Activated naive CD8-positive, alpha-beta T cell (primary cell): ENCODE data around the gene PIK3R5.
"Not testable (repeated sequence)": the region's sequence is repeated elsewhere in the genome, so short reads cannot be mapped to it uniquely, and the experiment has no call there.

Source experiments
- H3K27ac Mint-ChIP-seq: one replicate; pipeline ENCODE4 v1.8.0; 2021; ENCODE audit warnings: mixed read lengths
- H3K27me3 Mint-ChIP-seq: one replicate; pipeline ENCODE4 v1.8.0; 2021; ENCODE audit warnings: mixed read lengths
- H3K36me3 Mint-ChIP-seq: one replicate; pipeline ENCODE4 v1.8.0; 2021; ENCODE audit warnings: mixed read lengths
- H3K4me1 Mint-ChIP-seq: one replicate; pipeline ENCODE4 v1.8.0; 2021; ENCODE audit warnings: low read depth, mixed read lengths
- H3K4me3 Mint-ChIP-seq: one replicate; pipeline ENCODE4 v1.8.0; 2021; ENCODE audit warnings: mild to moderate bottlenecking, mixed read lengths
- H3K9me3 Mint-ChIP-seq: one replicate; pipeline ENCODE4 v1.8.0; 2021; ENCODE audit warnings: low read depth, mixed read lengths

Gene PIK3R5

GRCh38 chr17:8893621-8894201 is 71.8 kb downstream of the PIK3R5 start:
- no peak overlapping the region for H3K4me3 Mint-ChIP-seq
- H3K4me1 Mint-ChIP-seq: peaks cover 49% of the 10 kb centered on the region
- H3K27ac Mint-ChIP-seq: no peak overlapping the region
- no peaks in the 10 kb centered on the region for H3K27me3 Mint-ChIP-seq
- no peaks in the 10 kb centered on the region for H3K9me3 Mint-ChIP-seq
- H3K36me3 Mint-ChIP-seq: peaks cover 13% of the 10 kb centered on the region

- H3K36me3 Mint-ChIP-seq: peaks cover 13% of the 10 kb centered on the region
- H3K9me3 Mint-ChIP-seq: no peaks in the 10 kb centered on the region
- no peak overlapping the region for H3K4me3 Mint-ChIP-seq
- peaks cover 42% of the 10 kb centered on the region for H3K4me1 Mint-ChIP-seq
- H3K27me3 Mint-ChIP-seq: no peaks in the 10 kb centered on the region
- no peak overlapping the region for H3K27ac Mint-ChIP-seq
Observed at GRCh38 chr17:8893059-8893458, 72.4 kb downstream of the PIK3R5 start.

DNA sequence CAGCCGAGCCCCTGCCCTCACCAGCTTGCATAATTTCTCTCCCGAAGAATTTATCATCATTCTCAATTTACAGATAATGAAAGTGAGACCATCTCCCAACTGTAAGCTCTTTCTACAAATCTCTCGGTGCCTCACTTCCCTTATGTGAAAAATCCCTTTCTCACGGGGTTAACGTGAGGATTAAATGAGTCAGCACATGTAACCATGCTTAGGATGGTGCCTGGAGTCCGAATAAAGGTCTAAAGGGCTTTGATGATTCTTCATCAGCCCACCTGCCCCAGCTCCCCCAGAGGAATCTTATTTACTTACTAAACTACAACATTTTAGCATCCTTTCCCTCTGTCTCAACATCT is 73.2 kb downstream of the PIK3R5 start:
- Mint-ChIP-seq H3K27ac (peak overlapping the region; percentile 7), H3K36me3 (peaks cover 10% of the 10 kb centered on the region), H3K9me3 (no peaks in the 10 kb centered on the region), H3K27me3 (no peaks in the 10 kb centered on the region), H3K4me3 (no peak overlapping the region), H3K4me1 (peaks cover 35% of the 10 kb centered on the region)

- no peak overlapping the region for H3K27ac Mint-ChIP-seq
- H3K4me1 Mint-ChIP-seq: peaks cover 18% of the 10 kb centered on the region
Observed at GRCh38 chr17:8890671-8891070, 74.8 kb downstream of the PIK3R5 start.

DNA sequence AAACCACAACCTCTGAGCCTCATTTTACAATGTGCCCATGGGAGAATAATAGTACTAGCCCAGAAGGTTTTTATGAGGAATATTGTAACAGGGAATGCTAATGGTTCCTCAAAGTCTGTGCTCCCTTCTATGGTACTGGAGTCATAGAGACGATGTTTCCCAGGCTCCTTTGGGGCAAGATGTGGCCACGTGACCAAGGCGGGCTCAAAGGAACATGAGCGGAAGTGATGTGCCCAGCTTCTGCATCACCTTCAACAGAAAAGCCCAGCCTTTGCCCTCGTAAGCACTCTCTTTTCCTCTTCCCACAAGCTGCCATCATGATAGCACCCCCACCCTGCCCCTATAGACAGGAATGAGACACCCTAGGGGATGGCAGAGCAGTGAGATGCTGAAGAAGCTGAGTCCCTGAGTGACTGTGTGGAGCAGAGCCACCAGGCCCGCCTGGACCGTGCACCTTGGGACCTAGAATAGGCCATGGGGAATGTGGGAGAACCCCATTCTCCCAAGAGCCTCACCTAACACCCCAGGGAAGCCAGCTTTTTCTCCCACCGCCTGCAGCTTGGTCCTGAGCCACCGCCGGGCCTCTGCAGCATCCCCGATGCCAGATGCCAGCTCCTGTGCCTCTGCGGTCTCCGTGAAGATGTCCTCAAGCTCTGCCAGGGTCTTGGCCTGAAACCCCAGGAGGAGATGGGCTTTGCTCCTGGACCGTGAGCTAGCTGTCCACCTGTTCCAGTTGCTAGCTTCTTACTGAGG is 75.9 kb downstream of the PIK3R5 start:
- H3K4me1 Mint-ChIP-seq: peaks cover 8% of the 10 kb centered on the region
- peak overlapping the region; percentile 16 for H3K27ac Mint-ChIP-seq
- no peaks in the 10 kb centered on the region for H3K9me3 Mint-ChIP-seq
- no peak overlapping the region for H3K4me3 Mint-ChIP-seq
- H3K36me3 Mint-ChIP-seq: no peaks in the 10 kb centered on the region
- H3K27me3 Mint-ChIP-seq: no peaks in the 10 kb centered on the region

More at GRCh38 chr17:8890671-8891070, 74.8 kb downstream of the PIK3R5 start:
- Mint-ChIP-seq H3K36me3 (peaks cover 4% of the 10 kb centered on the region), H3K9me3 (no peaks in the 10 kb centered on the region), H3K4me3 (no peak overlapping the region), H3K27me3 (no peaks in the 10 kb centered on the region)

DNA sequence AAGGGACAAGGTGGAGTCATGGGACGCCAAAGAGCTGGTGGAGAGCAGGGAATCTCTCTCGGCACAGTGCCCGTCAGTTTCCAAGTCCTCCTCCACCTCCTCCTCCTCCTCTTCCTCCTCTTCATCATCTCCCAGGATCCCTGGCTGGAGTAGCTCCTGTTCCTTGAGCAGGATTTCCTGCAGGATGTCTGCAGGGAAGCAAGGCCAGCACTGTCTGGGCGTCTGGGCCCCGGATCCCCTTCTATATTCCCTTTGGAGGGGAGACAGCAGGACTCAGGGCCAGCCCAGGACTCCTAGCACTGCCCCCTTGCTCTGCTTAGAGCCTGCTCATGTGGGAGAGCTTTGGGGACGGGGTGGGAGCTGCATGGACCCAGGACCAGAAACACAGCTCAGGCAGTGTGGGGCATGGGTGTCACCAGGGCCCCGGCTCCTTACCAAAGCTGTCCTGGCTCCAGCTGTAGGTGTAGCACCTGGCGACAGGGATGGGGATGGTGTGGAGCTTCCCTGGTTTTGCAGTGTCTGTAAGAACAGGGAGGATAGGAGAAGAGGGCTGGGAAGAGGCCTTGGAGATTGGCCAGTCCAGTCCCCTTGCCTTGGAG is 76.7 kb downstream of the PIK3R5 start:
- Mint-ChIP-seq H3K9me3 (no peaks in the 10 kb centered on the region), H3K27me3 (no peaks in the 10 kb centered on the region), H3K27ac (peak overlapping the region; percentile 28), H3K4me3 (no peak overlapping the region), H3K36me3 (peaks cover 2% of the 10 kb centered on the region), H3K4me1 (peaks cover 5% of the 10 kb centered on the region)

DNA sequence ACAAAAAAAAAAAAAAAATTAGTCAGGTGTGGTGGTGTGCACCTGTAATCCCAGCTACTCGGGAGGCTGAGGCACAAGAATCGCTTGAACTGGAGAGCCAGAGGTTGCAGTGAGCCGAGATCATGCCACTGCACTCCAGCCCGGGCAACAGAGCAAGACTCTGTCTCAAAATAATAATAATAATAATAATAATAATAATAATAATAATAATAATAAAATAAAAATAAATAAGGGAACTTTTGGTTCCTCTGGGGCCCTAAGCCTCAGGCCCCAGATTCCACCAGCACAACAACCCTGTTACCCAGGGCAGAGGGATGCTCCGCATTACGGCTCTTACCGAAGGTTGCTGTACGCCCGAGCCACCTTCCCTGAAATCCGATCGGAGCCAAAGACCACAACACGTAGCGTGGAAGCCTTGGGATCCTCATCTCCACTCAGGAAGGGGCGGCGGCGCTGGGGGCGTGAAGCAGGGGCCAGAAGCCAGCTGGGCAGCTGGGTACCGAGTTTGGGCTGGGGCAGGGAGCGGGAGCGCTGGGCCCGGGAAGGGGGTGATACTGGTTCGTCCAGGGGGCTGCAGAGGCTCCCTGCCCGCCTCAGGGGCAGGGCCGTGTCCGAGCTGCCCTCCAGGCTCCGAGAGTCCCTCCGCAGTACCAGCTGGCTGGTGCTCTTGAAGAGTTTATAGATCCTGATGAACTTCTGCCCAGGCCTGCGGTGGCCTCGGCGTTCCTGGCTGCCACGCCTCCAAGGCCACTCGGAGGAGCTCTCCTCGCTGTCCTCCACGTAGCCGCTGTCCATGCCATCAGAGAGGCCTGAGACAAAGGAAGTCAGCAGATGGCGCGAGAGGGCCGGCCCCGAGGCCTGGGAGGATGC is 77.4 kb downstream of the PIK3R5 start:
- Mint-ChIP-seq H3K4me1 (peaks cover 5% of the 10 kb centered on the region), H3K4me3 (no peak overlapping the region), H3K36me3 (peaks cover 5% of the 10 kb centered on the region), H3K27ac (no peak overlapping the region), H3K9me3 (no peaks in the 10 kb centered on the region), H3K27me3 (no peaks in the 10 kb centered on the region)

DNA sequence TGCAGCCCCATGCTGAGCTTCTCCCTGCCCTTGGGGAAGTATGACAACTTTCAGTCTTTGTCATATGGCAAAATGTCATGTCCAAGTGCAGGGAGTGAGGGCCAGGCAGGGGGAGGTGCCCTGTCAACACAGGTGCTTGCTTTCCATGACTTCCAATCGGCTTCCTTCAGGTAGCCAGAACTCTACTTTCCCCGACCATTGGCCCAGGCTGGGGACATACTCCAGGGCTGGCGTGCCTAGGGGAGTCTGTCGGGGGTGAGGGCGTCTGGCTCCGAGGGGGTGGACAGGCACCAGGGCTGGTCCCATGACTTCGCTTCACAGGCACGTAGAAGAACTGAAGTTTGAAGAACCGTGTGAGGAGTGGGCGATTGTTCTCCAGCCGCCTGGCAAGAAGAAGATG is 78.2 kb downstream of the PIK3R5 start:
- H3K36me3 Mint-ChIP-seq: peaks cover 5% of the 10 kb centered on the region
- no peak overlapping the region for H3K27ac Mint-ChIP-seq
- H3K4me3 Mint-ChIP-seq: no peak overlapping the region
- no peaks in the 10 kb centered on the region for H3K27me3 Mint-ChIP-seq
- no peaks in the 10 kb centered on the region for H3K9me3 Mint-ChIP-seq
- peaks cover 2% of the 10 kb centered on the region for H3K4me1 Mint-ChIP-seq

- Mint-ChIP-seq H3K4me1 (no peaks in the 10 kb centered on the region), H3K36me3 (peaks cover 5% of the 10 kb centered on the region), H3K27me3 (no peaks in the 10 kb centered on the region), H3K9me3 (no peaks in the 10 kb centered on the region), H3K27ac (no peak overlapping the region), H3K4me3 (no peak overlapping the region)
Observed at GRCh38 chr17:8885967-8886684, 79.4 kb downstream of the PIK3R5 start.

- not testable (repeated sequence) for H3K9me3 Mint-ChIP-seq, H3K4me3 Mint-ChIP-seq, H3K36me3 Mint-ChIP-seq, H3K4me1 Mint-ChIP-seq, H3K27ac Mint-ChIP-seq, H3K27me3 Mint-ChIP-seq
Observed at GRCh38 chr17:8885163-8885966, 80.1 kb downstream of the PIK3R5 start.

- Mint-ChIP-seq H3K9me3 (no peaks in the 10 kb centered on the region), H3K27me3 (no peaks in the 10 kb centered on the region), H3K4me3 (no peak overlapping the region), H3K36me3 (peaks cover 5% of the 10 kb centered on the region), H3K27ac (peak overlapping the region; percentile 30), H3K4me1 (no peaks in the 10 kb centered on the region)
Observed at GRCh38 chr17:8884336-8884990, 81.0 kb downstream of the PIK3R5 start.

- Mint-ChIP-seq H3K9me3 (no peaks in the 10 kb centered on the region), H3K4me3 (no peak overlapping the region), H3K4me1 (no peaks in the 10 kb centered on the region), H3K27me3 (no peaks in the 10 kb centered on the region), H3K36me3 (peaks cover 5% of the 10 kb centered on the region), H3K27ac (no peak overlapping the region)
Observed at GRCh38 chr17:8883353-8883752, 82.2 kb downstream of the PIK3R5 start.

GRCh38 chr17:8881606-8882005 is 83.9 kb downstream of the PIK3R5 start:
- peak overlapping the region; percentile 28 for H3K27ac Mint-ChIP-seq
- H3K4me3 Mint-ChIP-seq: no peak overlapping the region
- no peaks in the 10 kb centered on the region for H3K4me1 Mint-ChIP-seq
- no peaks in the 10 kb centered on the region for H3K9me3 Mint-ChIP-seq
- peaks cover 7% of the 10 kb centered on the region for H3K36me3 Mint-ChIP-seq
- H3K27me3 Mint-ChIP-seq: no peaks in the 10 kb centered on the region
